Osteocyte (in vitro differentiated cells): Measurements from ENCODE around the gene PEPD. TPM values are rescaled to one million over a fixed set of nuclear protein-coding genes. Genes with fewer than 3 reads are reported as not detected.

Source experiments
- DNase-seq: peaks from one replicate; pipeline ENCODE4 v3.0.0; 2021; ENCODE audit warnings: mixed read lengths; ENCODE audit not compliant: unreplicated experiment; ENCODE audit errors: extremely low spot score
- H3K27ac Mint-ChIP-seq: one replicate; pipeline ENCODE4 v1.8.0; 2021; ENCODE audit warnings: mild to moderate bottlenecking, mixed read lengths; ENCODE audit not compliant: unreplicated experiment
- H3K27me3 Mint-ChIP-seq: one replicate; pipeline ENCODE4 v1.8.0; 2021; ENCODE audit warnings: mixed read lengths; ENCODE audit not compliant: unreplicated experiment
- H3K36me3 Mint-ChIP-seq: one replicate; pipeline ENCODE4 v1.8.0; 2021; ENCODE audit warnings: mixed read lengths; ENCODE audit not compliant: unreplicated experiment
- H3K4me1 Mint-ChIP-seq: one replicate; pipeline ENCODE4 v1.8.0; 2021; ENCODE audit warnings: mixed read lengths; ENCODE audit not compliant: unreplicated experiment
- H3K4me3 Mint-ChIP-seq: one replicate; pipeline ENCODE4 v1.8.0; 2021; ENCODE audit warnings: mild to moderate bottlenecking, moderate library complexity, mixed read lengths; ENCODE audit not compliant: unreplicated experiment
- H3K9me3 Mint-ChIP-seq: one replicate; pipeline ENCODE4 v1.8.0; 2021; ENCODE audit warnings: mixed read lengths; ENCODE audit not compliant: unreplicated experiment
- total RNA-seq: library from RNA; stranded (reverse); gene quantifications from 2 replicates; pipeline ENCODE4 v1.2.1, GENCODE V29; 2021
- TF ChIP-seq, protein P1 (sequence below): fragments of 200-600 bp; sonication (generic); IDR thresholded peaks from 2 replicates; pipeline ENCODE4 v1.5.0; 2021; ENCODE audit warnings: antibody characterized with exemption, mild to moderate bottlenecking, moderate library complexity

Gene PEPD
- total RNA-seq, 1 donor from 2014 or later, result 106 TPM

DNA sequence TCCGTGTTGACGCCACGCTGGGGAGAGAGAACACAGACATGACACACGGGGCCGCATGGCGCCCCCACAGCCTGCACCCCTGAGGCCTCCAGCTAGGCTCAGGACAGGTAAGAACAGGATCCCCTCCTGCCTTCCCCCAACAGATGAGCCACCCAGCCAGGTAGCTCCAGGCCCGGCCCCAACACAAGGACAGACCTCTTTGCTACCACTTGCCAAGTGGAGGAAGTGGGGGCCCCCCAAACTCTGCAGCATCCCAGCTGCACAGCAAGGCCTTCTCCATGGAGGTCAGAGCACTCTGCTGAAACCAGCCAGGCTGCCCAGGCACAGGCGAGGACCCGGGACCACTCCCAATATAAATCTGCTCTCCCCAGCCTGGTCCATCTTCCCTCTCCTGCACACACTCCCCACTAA is 31.5 kb downstream of the PEPD start:
- TF ChIP-seq, protein P1, sequence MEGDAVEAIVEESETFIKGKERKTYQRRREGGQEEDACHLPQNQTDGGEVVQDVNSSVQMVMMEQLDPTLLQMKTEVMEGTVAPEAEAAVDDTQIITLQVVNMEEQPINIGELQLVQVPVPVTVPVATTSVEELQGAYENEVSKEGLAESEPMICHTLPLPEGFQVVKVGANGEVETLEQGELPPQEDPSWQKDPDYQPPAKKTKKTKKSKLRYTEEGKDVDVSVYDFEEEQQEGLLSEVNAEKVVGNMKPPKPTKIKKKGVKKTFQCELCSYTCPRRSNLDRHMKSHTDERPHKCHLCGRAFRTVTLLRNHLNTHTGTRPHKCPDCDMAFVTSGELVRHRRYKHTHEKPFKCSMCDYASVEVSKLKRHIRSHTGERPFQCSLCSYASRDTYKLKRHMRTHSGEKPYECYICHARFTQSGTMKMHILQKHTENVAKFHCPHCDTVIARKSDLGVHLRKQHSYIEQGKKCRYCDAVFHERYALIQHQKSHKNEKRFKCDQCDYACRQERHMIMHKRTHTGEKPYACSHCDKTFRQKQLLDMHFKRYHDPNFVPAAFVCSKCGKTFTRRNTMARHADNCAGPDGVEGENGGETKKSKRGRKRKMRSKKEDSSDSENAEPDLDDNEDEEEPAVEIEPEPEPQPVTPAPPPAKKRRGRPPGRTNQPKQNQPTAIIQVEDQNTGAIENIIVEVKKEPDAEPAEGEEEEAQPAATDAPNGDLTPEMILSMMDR, result no peak
- no peak for DNase-seq
- H3K27ac Mint-ChIP-seq, result no peak overlapping the region

DNA sequence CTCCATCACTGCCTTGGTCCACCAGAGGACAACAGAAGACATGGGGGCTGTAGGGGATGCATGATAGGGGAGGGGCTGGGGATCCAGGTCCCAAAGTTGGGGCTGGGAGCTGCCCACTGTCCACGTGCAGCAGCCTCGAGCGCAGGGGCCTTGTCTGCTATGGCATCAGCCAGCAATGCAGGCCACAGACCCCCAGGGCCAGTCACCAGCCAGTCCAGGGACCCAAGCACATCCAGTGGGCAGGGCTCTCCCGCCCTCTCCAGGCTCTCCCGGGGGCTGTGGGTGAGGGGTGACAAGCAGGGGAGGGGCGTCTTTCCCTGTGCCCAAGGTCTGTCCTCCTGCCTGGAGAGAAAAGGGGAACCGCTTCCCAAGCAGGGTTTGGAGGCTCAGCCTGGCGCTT is 32.8 kb downstream of the PEPD start:
- Mint-ChIP-seq H3K9me3 (no peaks in the 10 kb centered on the region), H3K27me3 (no peaks in the 10 kb centered on the region), H3K36me3 (peaks cover 6% of the 10 kb centered on the region), H3K4me3 (no peak overlapping the region), H3K27ac (no peak overlapping the region), H3K4me1 (no peaks in the 10 kb centered on the region)
- TF ChIP-seq, protein P1, result no peak
- no peak for DNase-seq

More for the DNA sequence above, 31.5 kb downstream of the PEPD start:
- Mint-ChIP-seq H3K27me3 (no peaks in the 10 kb centered on the region), H3K9me3 (no peaks in the 10 kb centered on the region), H3K36me3 (peaks cover 3% of the 10 kb centered on the region), H3K4me3 (no peak overlapping the region), H3K4me1 (no peaks in the 10 kb centered on the region)

DNA sequence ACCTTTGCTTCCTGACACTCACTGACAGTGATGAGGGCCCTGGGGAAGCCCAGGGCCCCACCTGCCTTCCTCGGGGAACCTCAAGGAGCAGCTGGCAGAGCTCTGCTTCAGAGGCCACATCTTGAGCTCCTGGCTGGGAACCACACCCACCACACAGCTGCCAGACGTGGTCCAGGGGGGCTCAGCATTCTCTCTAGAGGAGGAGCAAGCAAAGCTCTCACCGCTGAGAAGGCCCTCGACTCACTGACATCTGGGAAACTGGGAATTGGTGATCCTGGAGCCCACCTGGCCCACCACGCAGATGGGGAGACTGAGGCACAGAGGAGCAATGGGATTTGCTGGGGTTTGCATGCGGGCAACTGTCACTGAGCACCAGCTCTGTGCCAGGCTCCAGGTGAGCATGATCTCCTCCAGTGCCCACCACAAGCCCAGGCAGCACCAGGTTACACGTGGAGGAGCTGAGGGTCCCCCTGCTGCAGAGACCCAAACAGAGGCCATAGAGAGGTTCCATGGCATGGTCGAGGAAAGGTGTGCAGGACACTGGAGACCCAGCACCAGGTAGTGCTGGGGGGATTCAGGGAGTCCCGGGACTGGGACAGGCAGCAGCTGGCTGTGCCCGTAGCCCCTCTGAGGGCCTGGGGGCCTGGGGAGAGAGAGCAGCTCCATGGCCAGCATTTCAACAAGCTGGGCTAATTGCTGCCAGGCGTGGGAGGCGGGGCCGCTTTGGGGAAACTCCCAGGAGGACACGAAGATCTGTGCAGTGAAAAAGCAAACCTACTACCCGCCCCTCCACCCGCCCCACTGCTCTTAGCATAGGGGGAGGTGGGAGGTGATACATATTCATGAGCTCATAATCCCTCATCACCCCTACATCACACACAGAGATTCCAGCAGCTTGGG is 33.4 kb downstream of the PEPD start:
- no peaks in the 10 kb centered on the region for H3K27me3 Mint-ChIP-seq
- H3K9me3 Mint-ChIP-seq, result peaks cover 3% of the 10 kb centered on the region
- peaks cover 7% of the 10 kb centered on the region for H3K36me3 Mint-ChIP-seq
- no peak for DNase-seq
- no peak overlapping the region for H3K4me3 Mint-ChIP-seq
- no peaks in the 10 kb centered on the region for H3K4me1 Mint-ChIP-seq
- no peak overlapping the region for H3K27ac Mint-ChIP-seq
- TF ChIP-seq, protein P1, result no peak

DNA sequence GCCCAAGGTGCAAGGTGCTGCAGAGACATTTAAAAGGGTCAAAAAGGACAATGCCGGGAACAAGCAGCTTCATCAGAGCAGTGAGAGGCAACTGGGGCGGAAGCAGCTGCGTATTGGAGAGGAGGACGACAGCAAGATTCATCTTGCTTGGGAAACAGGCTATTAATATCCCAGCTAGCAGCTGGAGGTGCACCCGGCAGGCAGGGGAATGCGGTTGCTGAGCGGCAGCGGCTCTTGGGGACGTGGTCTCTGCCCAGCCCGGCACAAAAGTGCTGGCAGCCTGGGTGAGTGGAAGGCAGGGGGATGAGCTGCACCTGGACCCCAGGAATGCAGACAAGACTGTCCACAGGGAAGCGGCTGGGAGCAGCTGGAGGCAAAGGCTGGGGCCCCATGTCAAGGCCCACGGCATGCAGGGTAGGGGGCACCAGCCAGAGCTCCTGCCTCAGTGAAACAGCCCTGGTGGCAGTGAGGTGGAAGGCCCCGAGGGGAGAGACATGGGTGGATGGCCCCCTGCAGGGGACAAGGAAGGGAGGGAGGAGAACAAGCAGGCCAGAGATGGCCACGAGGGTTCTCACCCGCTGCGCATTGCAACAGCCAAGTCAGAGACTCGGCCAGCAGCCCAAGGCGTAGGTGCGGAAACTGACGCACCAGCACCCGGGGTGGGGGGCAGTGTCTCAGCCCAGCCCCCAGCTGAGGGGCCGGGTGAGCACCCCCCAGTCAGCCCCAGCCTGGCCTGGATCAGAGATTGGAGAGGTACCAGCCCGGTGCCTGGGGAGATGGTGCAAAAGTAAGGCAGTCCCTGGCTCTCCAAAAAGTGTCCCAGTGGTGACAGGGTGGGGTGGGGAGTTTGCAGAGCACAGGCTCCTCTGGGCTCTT is 34.4 kb downstream of the PEPD start:
- Mint-ChIP-seq H3K27ac (no peak overlapping the region), H3K9me3 (peaks cover 6% of the 10 kb centered on the region), H3K36me3 (peaks cover 14% of the 10 kb centered on the region), H3K4me1 (no peaks in the 10 kb centered on the region), H3K4me3 (no peak overlapping the region), H3K27me3 (no peaks in the 10 kb centered on the region)
- TF ChIP-seq, protein P1, result no peak
- no peak for DNase-seq

DNA sequence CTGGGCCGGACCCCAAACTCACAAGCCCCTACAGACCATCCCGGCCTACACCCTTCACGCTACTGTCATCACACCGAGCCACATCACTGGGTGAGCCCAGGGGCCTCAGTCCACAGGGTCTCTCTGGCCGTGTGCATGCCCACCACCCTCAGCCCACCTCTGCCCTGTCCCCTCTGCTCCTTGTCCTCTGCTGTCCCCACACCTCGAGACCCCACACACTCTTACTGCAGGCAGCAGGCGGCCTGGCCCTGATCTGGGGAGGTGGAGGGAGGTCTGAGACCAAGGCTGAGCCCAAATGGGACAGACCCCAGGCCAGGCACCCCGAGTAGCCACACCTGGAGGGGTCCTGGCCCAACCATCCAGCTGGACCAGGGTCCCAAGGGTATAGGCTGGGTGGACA is 35.2 kb downstream of the PEPD start:
- TF ChIP-seq, protein P1, result no peak
- Mint-ChIP-seq H3K27ac (no peak overlapping the region), H3K4me1 (no peaks in the 10 kb centered on the region), H3K27me3 (no peaks in the 10 kb centered on the region), H3K4me3 (no peak overlapping the region), H3K36me3 (peaks cover 16% of the 10 kb centered on the region), H3K9me3 (peaks cover 6% of the 10 kb centered on the region)
- no peak for DNase-seq
